ENCODE results near the gene PGGHG. TPM values are rescaled to one million over a fixed set of nuclear protein-coding genes. Genes with fewer than 3 reads are reported as not detected.

PGGHG gene
- total RNA-seq, 1 donor from 2014 or later: 69.7 TPM

- H3K27me3 Mint-ChIP-seq (ENCODE audit: unreplicated experiment): peaks cover 2% of the 10 kb centered on the region
- no peaks in the 10 kb centered on the region for H3K9me3 Mint-ChIP-seq (ENCODE audit: unreplicated experiment)
- peaks cover 6% of the 10 kb centered on the region for H3K36me3 Mint-ChIP-seq (ENCODE audit: low read depth, unreplicated experiment)
- no peak overlapping the region for H3K27ac Mint-ChIP-seq (ENCODE audit: unreplicated experiment)
- no peak for DNase-seq (ENCODE audit: low spot score)
- peaks cover 5% of the 10 kb centered on the region for H3K4me1 Mint-ChIP-seq (ENCODE audit: unreplicated experiment)
- TF ChIP-seq CTCF (IDR thresholded peaks at IDR 0.05; ENCODE audit: unreplicated experiment): no peak
- H3K4me3 Mint-ChIP-seq (ENCODE audit: unreplicated experiment): no peak overlapping the region
These were observed 11.2 kb downstream of the PGGHG start for GRCh38 chr11:299951-300735.

- no peaks in the 10 kb centered on the region for H3K27me3 Mint-ChIP-seq (ENCODE audit: unreplicated experiment)
- H3K27ac Mint-ChIP-seq (ENCODE audit: unreplicated experiment): no peak overlapping the region
- no peak overlapping the region for H3K4me3 Mint-ChIP-seq (ENCODE audit: unreplicated experiment)
- no peaks in the 10 kb centered on the region for H3K36me3 Mint-ChIP-seq (ENCODE audit: low read depth, unreplicated experiment)
- DNase-seq (ENCODE audit: low spot score): no peak
- TF ChIP-seq CTCF (IDR thresholded peaks at IDR 0.05; ENCODE audit: unreplicated experiment): no peak
- H3K4me1 Mint-ChIP-seq (ENCODE audit: unreplicated experiment): peaks cover 23% of the 10 kb centered on the region
- H3K9me3 Mint-ChIP-seq (ENCODE audit: unreplicated experiment): no peaks in the 10 kb centered on the region
These were observed 14.4 kb downstream of the PGGHG start for GRCh38 chr11:303363-303762.

GRCh38 chr11:304061-304506 lies 15.2 kb downstream of the PGGHG start:
- TF ChIP-seq CTCF (IDR thresholded peaks at IDR 0.05; ENCODE audit: unreplicated experiment): no peak
- Mint-ChIP-seq H3K9me3 (ENCODE audit: unreplicated experiment) (no peaks in the 10 kb centered on the region), H3K4me3 (ENCODE audit: unreplicated experiment) (no peak overlapping the region), H3K4me1 (ENCODE audit: unreplicated experiment) (peaks cover 29% of the 10 kb centered on the region), H3K27me3 (ENCODE audit: unreplicated experiment) (peaks cover under 1% of the 10 kb centered on the region), H3K27ac (ENCODE audit: unreplicated experiment) (no peak overlapping the region), H3K36me3 (ENCODE audit: low read depth, unreplicated experiment) (peaks cover under 1% of the 10 kb centered on the region)
- DNase-seq (ENCODE audit: low spot score): no peak

GRCh38 chr11:304915-305843 lies 16.3 kb downstream of the PGGHG start:
- TF ChIP-seq CTCF (IDR thresholded peaks at IDR 0.05; ENCODE audit: unreplicated experiment): no peak
- DNase-seq (ENCODE audit: low spot score): peak; percentile 39
- H3K4me3 Mint-ChIP-seq (ENCODE audit: unreplicated experiment): peak overlapping the region; percentile 2
- no peak overlapping the region for H3K27ac Mint-ChIP-seq (ENCODE audit: unreplicated experiment)
- H3K9me3 Mint-ChIP-seq (ENCODE audit: unreplicated experiment): no peaks in the 10 kb centered on the region
- peaks cover 8% of the 10 kb centered on the region for H3K36me3 Mint-ChIP-seq (ENCODE audit: low read depth, unreplicated experiment)
- peaks cover 38% of the 10 kb centered on the region for H3K4me1 Mint-ChIP-seq (ENCODE audit: unreplicated experiment)
- H3K27me3 Mint-ChIP-seq (ENCODE audit: unreplicated experiment): peaks cover 7% of the 10 kb centered on the region

All from endothelial cell (in vitro differentiated cells).